HG02870 (cell line): ENCODE measurements around the gene ANKRD63.

Experiments
- ATAC-seq: cut with Tn5 transposase; IDR thresholded peaks from one replicate; pipeline ENCODE4 v1.9.1; 2021; ENCODE audit warnings: mild to moderate bottlenecking, moderate library complexity; ENCODE audit not compliant: unreplicated experiment

ANKRD63 gene

GRCh38 chr15:40282869-40283614 is at the start of gene ANKRD63:
ANKRD63 (minus strand) TSS chr15:40283064; CDS start chr15:40282586, 478 bp downstream.
- ATAC-seq = no peak

GRCh38 chr15:40332113-40332781 is 49.4 kb upstream of the ANKRD63 start:
- no peak for ATAC-seq

GRCh38 chr15:40331637-40332036 is 48.8 kb upstream of the ANKRD63 start:
- no peak for ATAC-seq

- no peak for ATAC-seq
These were observed 48.2 kb upstream of the ANKRD63 start for GRCh38 chr15:40331026-40331425.

- no peak for ATAC-seq
These were observed 47.5 kb upstream of the ANKRD63 start for GRCh38 chr15:40330368-40330836.

- ATAC-seq = no peak
These were observed 46.9 kb upstream of the ANKRD63 start for GRCh38 chr15:40329804-40330203.

GRCh38 chr15:40328751-40329150 is 45.9 kb upstream of the ANKRD63 start:
- ATAC-seq = no peak

GRCh38 chr15:40328176-40328575 is 45.3 kb upstream of the ANKRD63 start:
- no peak for ATAC-seq

GRCh38 chr15:40327457-40327856 is 44.6 kb upstream of the ANKRD63 start:
- no peak for ATAC-seq

- ATAC-seq = no peak
These were observed 42.8 kb upstream of the ANKRD63 start for GRCh38 chr15:40325700-40326099.

- ATAC-seq = no peak
These were observed 42.3 kb upstream of the ANKRD63 start for GRCh38 chr15:40325188-40325587.

GRCh38 chr15:40323953-40324937 is 41.4 kb upstream of the ANKRD63 start:
- ATAC-seq = no peak

- ATAC-seq = peak; percentile 86
These were observed 40.5 kb upstream of the ANKRD63 start, which contains the start of gene INAFM2 for GRCh38 chr15:40323239-40323952. INAFM2 (plus strand) TSS chr15:40323692; CDS start chr15:40324056, 364 bp downstream.

- ATAC-seq = no peak
These were observed 39.8 kb upstream of the ANKRD63 start for GRCh38 chr15:40322531-40323238.

GRCh38 chr15:40320931-40321371 is 38.1 kb upstream of the ANKRD63 start:
- no peak for ATAC-seq

- ATAC-seq = no peak
These were observed 37.5 kb upstream of the ANKRD63 start for GRCh38 chr15:40320409-40320808.

GRCh38 chr15:40317580-40317979 is 34.7 kb upstream of the ANKRD63 start:
- no peak for ATAC-seq

GRCh38 chr15:40316931-40317330 is 34.1 kb upstream of the ANKRD63 start:
- ATAC-seq = no peak

GRCh38 chr15:40314723-40315276 is 31.9 kb upstream of the ANKRD63 start:
- ATAC-seq = no peak
